H1 (cell line): ENCODE results near the gene SUPT7L. TPM values are rescaled to one million over a fixed set of nuclear protein-coding genes. Genes with fewer than 3 reads are reported as not detected.

Source experiments
- FOSL1 ChIP-seq: IDR thresholded peaks from 2 replicates; pipeline ENCODE4 v1.6.1; 2011; ENCODE audit warnings: mild to moderate bottlenecking, low read depth, low read length, moderate library complexity; ENCODE audit not compliant: insufficient read depth
- RNF2 ChIP-seq: fragments of 200-900, 300-1000 bp; sonication (generic); IDR thresholded peaks from 2 replicates; pipeline ENCODE4 v1.7.1; 2016; ENCODE audit warnings: borderline replicate concordance, low read depth, mild to moderate bottlenecking, antibody characterized with exemption, low read length; ENCODE audit not compliant: poor library complexity, severe bottlenecking; ENCODE audit errors: missing control alignments
- polyA plus RNA-seq, 7 experiments: library from polyadenylated mRNA; depleted of rRNA in 3 of 7; stranded (reverse) in 5 of 7; unstranded in 2 of 7; fragments of >200 nt in 5 of 7; fragments of 200-250 nt in 2 of 7; gene quantifications; 1 replicate in 5 of 7; 2 replicates in 1 of 7; 4 replicates in 1 of 7; pipeline versions ENCODE4 v1.2.1 to v1.2.3, GENCODE V29; 2011 to 2013; ENCODE audit warnings: missing spikeins in 2 of 7, mixed read lengths in 2 of 7
- total RNA-seq: library from RNA; stranded (reverse); fragmentation: NEBNext Ultra II Directional; extraction: Animal tissue kit (Norgen Biotek cat#: 25700); gene quantifications from 2 replicates; pipeline ENCODE4 v1.2.1, GENCODE V29; 2021

Gene SUPT7L
- total and polyA plus RNA-seq, 2 of the 8 experiments (the other 6 are each of a cell fraction or from before 2014, with no cell fraction given): 22.2 to 26.6 TPM

- no peak for TF ChIP-seq RNF2
- TF ChIP-seq FOSL1: no peak
Measured at GRCh38 chr2:27628767-27629709, 34.4 kb downstream of the SUPT7L start, which contains the start of the genes CCDC121 and GPN1 (continued).
